A673 (cell line): ENCODE results near the gene FRMD6. TPM values are rescaled to one million over a fixed set of nuclear protein-coding genes. Genes with fewer than 3 reads are reported as not detected.
A peak's percentile ranks its signal among the peaks of the same experiment; 100 is the strongest.

Experiments used
- BruUV-seq: library from RNA; stranded (reverse); fragments of 400-500 nt; replicated peaks from 2 replicates; lab custom pipeline; 2021; lab: Mats Ljungman, UMichigan
- CTCF ChIA-PET: fragments of 300-600 bp; sonication (Branson Sonifier 250); formaldehyde crosslinking; loops from one replicate; lab custom pipeline; 2022; ENCODE audit warnings: antibody characterized with exemption; lab: Charles Lee
- POLR2A ChIA-PET: fragments of 300-600 bp; sonication (Branson Sonifier 250); formaldehyde crosslinking; loops from one replicate; lab custom pipeline; 2022; ENCODE audit warnings: antibody characterized with exemption; ENCODE audit not compliant: low non-redundant PET; lab: Charles Lee
- DNase-seq: peaks from one replicate; pipeline ENCODE4 v3.0.0-alpha.2; 2015; ENCODE audit warnings: low spot score
- H3K27ac ChIP-seq: fragments of 200-600 bp; sonication (generic); 2 replicates; pipeline ENCODE4 v1.5.1; 2016; ENCODE audit warnings: mixed run types, low read depth, mild to moderate bottlenecking, mixed read lengths, antibody characterized with exemption, low read length; ENCODE audit not compliant: poor library complexity, severe bottlenecking
- H3K27me3 ChIP-seq: fragments of 200-600 bp; sonication (generic); replicated peaks from 2 replicates; pipeline ENCODE4 v1.6.1; 2017; ENCODE audit warnings: mixed run types, low read depth, mild to moderate bottlenecking, mixed read lengths, antibody characterized with exemption, low read length; ENCODE audit not compliant: insufficient read depth, poor library complexity
- H3K36me3 ChIP-seq: fragments of 200-600 bp; sonication (generic); 2 replicates; pipeline ENCODE4 v1.6.1; 2016; ENCODE audit warnings: mixed run types, mild to moderate bottlenecking, mixed read lengths, antibody characterized with exemption, low read length; ENCODE audit not compliant: insufficient read depth, poor library complexity, severe bottlenecking
- H3K4me1 ChIP-seq: fragments of 200-600 bp; sonication (generic); 2 replicates; pipeline ENCODE4 v1.6.1; 2017; ENCODE audit warnings: mixed run types, mild to moderate bottlenecking, mixed read lengths, antibody characterized with exemption, low read length; ENCODE audit not compliant: insufficient read depth, poor library complexity, severe bottlenecking
- H3K4me3 ChIP-seq: fragments of 200-600 bp; sonication (generic); 2 replicates; pipeline ENCODE4 v1.5.1; 2016; ENCODE audit warnings: low read depth, mixed run types, mild to moderate bottlenecking, mixed read lengths, low read length; ENCODE audit not compliant: poor library complexity, severe bottlenecking
- H3K9me3 ChIP-seq: fragments of 200-600 bp; sonication (generic); 2 replicates; pipeline ENCODE4 v1.6.1; 2016; ENCODE audit warnings: mixed run types, low read depth, mild to moderate bottlenecking, mixed read lengths, antibody characterized with exemption, low read length; ENCODE audit not compliant: poor library complexity, severe bottlenecking
- EZH2 ChIP-seq: fragments of 200-600 bp; sonication (generic); IDR thresholded peaks from 2 replicates; pipeline ENCODE4 v1.6.1; 2017; ENCODE audit warnings: borderline replicate concordance, low read depth, mild to moderate bottlenecking, mixed read lengths, antibody characterized with exemption, low read length; ENCODE audit not compliant: poor library complexity, severe bottlenecking
- intact Hi-C: fragments of 100-400 bp; cut with micrococcal nuclease; formaldehyde crosslinking; loops from one replicate; pipeline ENCODE4 v1.10.0; 2022; ENCODE audit not compliant: unreplicated experiment
- total RNA-seq: library from RNA; stranded (reverse); gene quantifications from 2 replicates; pipeline ENCODE4 v1.2.3, GENCODE V29; 2021
- TF ChIP-seq, protein P1 (sequence below): fragments of 300-800, 200-600 bp; sonication (generic); conservative IDR thresholded peaks from 2 replicates; pipeline ENCODE4 v1.5.1; 2017; ENCODE audit warnings: low read depth, mild to moderate bottlenecking, antibody characterized with exemption, low read length, moderate library complexity, mixed read lengths

Gene FRMD6
- total RNA-seq, 1 experiment from 2014 or later, result 27.6 TPM

DNA sequence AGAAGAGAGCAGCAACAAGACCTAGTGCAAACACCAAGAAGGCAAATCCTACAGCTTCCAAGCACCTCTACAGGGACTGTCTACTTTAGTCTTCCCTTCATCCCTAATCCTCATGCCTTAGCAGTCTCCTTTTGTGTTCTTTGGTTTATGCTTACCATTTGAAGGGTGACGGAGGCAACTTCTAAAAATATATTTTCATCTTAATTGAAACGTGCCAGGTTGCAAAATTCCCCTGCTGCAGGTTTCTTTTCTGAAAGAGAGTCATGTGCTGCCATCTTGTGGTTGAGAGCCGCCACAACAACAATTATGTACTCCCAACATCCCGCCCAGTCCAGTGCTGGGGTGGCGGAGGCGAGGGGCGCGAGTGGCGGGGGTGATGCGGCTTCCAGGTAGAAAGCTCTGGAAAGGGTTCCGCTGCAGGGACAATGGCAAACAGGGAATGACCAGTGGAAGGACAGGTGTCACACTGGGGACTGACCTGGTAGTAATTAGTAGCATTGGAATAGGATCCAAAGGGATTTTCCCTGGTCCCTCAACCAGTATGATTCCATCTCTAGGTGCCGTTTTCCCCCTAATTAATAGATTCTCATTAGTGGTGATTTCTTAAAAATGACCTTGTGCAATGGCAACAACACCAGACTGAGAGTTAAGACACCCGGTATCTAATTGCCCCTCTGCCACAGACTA lies 128.4 kb downstream of the FRMD6 start:
- POLR2A ChIA-PET, result no interaction called here

More for the DNA sequence above, 128.4 kb downstream of the FRMD6 start:
- BruUV-seq, result no TSS peak
- no peaks in the 10 kb centered on the region for H3K4me1 ChIP-seq
- no peaks in the 10 kb centered on the region for H3K9me3 ChIP-seq
- H3K27ac ChIP-seq, result no peak overlapping the region
- no peaks in the 10 kb centered on the region for H3K27me3 ChIP-seq
- H3K4me3 ChIP-seq, result no peak overlapping the region
- no peaks in the 10 kb centered on the region for H3K36me3 ChIP-seq
- CTCF ChIA-PET, result interaction anchor here (0.9 to 1.1 kb wide), 4 partner anchors 47 to 497 kb away, joined by 3 to 14 read pairs (median 6); no protein-coding TSS in a partner anchor
- TF ChIP-seq, protein P1, sequence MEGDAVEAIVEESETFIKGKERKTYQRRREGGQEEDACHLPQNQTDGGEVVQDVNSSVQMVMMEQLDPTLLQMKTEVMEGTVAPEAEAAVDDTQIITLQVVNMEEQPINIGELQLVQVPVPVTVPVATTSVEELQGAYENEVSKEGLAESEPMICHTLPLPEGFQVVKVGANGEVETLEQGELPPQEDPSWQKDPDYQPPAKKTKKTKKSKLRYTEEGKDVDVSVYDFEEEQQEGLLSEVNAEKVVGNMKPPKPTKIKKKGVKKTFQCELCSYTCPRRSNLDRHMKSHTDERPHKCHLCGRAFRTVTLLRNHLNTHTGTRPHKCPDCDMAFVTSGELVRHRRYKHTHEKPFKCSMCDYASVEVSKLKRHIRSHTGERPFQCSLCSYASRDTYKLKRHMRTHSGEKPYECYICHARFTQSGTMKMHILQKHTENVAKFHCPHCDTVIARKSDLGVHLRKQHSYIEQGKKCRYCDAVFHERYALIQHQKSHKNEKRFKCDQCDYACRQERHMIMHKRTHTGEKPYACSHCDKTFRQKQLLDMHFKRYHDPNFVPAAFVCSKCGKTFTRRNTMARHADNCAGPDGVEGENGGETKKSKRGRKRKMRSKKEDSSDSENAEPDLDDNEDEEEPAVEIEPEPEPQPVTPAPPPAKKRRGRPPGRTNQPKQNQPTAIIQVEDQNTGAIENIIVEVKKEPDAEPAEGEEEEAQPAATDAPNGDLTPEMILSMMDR, result peak; percentile 86
- no peak for TF ChIP-seq EZH2
- peak; percentile 78 for DNase-seq
- intact Hi-C loops, result no loop called here

Other genes with a start within 250 kb of the FRMD6 start
- gene GNG2, start 208.7 kb downstream of the FRMD6 start, total RNA-seq, result 18.9 and 19.3 TPM in 2 replicates